ENCODE results near the gene CAP2. TPM values are rescaled to one million over a fixed set of nuclear protein-coding genes. Genes with fewer than 3 reads are reported as not detected.

The CAP2 gene
- polyA plus RNA-seq, 3 donors = 13.2 to 13.6 (median 13.3) TPM

- DNase-seq (ENCODE audit: extremely low read depth in 1 of 11, low read depth in 9 of 11, low spot score in 4 of 11) = no peak
Observed at GRCh38 chr6:17485181-17485580, 91.8 kb downstream of the CAP2 start.

GRCh38 chr6:17485946-17486345, 92.6 kb downstream of the CAP2 start:
- no peak for DNase-seq (ENCODE audit: extremely low read depth in 1 of 11, low read depth in 9 of 11, low spot score in 4 of 11)

- DNase-seq (ENCODE audit: extremely low read depth in 1 of 11, low read depth in 9 of 11, low spot score in 4 of 11) = no peak
Observed at GRCh38 chr6:17486680-17487079, 93.3 kb downstream of the CAP2 start.

- no peak for DNase-seq (ENCODE audit: extremely low read depth in 1 of 11, low read depth in 9 of 11, low spot score in 4 of 11)
Observed at GRCh38 chr6:17490724-17491123, 97.3 kb downstream of the CAP2 start.

GRCh38 chr6:17491416-17492142, 98.2 kb downstream of the CAP2 start:
- no peak for DNase-seq (ENCODE audit: extremely low read depth in 1 of 11, low read depth in 9 of 11, low spot score in 4 of 11)

GRCh38 chr6:17492350-17492749, 99.0 kb downstream of the CAP2 start:
- DNase-seq (ENCODE audit: extremely low read depth in 1 of 11, low read depth in 9 of 11, low spot score in 4 of 11) = no peak

GRCh38 chr6:17493286-17493685, 99.9 kb downstream of the CAP2 start:
- no peak for DNase-seq (ENCODE audit: extremely low read depth in 1 of 11, low read depth in 9 of 11, low spot score in 4 of 11)

GRCh38 chr6:17494177-17494576, 100.8 kb downstream of the CAP2 start:
- DNase-seq (ENCODE audit: extremely low read depth in 1 of 11, low read depth in 9 of 11, low spot score in 4 of 11) = no peak

- no peak for DNase-seq (ENCODE audit: extremely low read depth in 1 of 11, low read depth in 9 of 11, low spot score in 4 of 11)
Observed at GRCh38 chr6:17494919-17495318, 101.5 kb downstream of the CAP2 start.

- no peak for DNase-seq (ENCODE audit: extremely low read depth in 1 of 11, low read depth in 9 of 11, low spot score in 4 of 11)
Observed at GRCh38 chr6:17497535-17498095, 104.2 kb downstream of the CAP2 start.

- DNase-seq (ENCODE audit: extremely low read depth in 1 of 11, low read depth in 9 of 11, low spot score in 4 of 11) = no peak
Observed at GRCh38 chr6:17501442-17501841, 108.0 kb downstream of the CAP2 start.

GRCh38 chr6:17501982-17502704, 108.7 kb downstream of the CAP2 start:
- DNase-seq (ENCODE audit: extremely low read depth in 1 of 11, low read depth in 9 of 11, low spot score in 4 of 11) = no peak

- no peak for DNase-seq (ENCODE audit: extremely low read depth in 1 of 11, low read depth in 9 of 11, low spot score in 4 of 11)
Observed at GRCh38 chr6:17503051-17503450, 109.7 kb downstream of the CAP2 start.

GRCh38 chr6:17504005-17504404, 110.6 kb downstream of the CAP2 start:
- DNase-seq (ENCODE audit: extremely low read depth in 1 of 11, low read depth in 9 of 11, low spot score in 4 of 11) = no peak

- no peak for DNase-seq (ENCODE audit: extremely low read depth in 1 of 11, low read depth in 9 of 11, low spot score in 4 of 11)
Observed at GRCh38 chr6:17505062-17505476, 111.7 kb downstream of the CAP2 start.

GRCh38 chr6:17505767-17506280, 112.4 kb downstream of the CAP2 start:
- DNase-seq (ENCODE audit: extremely low read depth in 1 of 11, low read depth in 9 of 11, low spot score in 4 of 11) = no peak

- DNase-seq (ENCODE audit: extremely low read depth in 1 of 11, low read depth in 9 of 11, low spot score in 4 of 11) = no peak
Observed at GRCh38 chr6:17506531-17506930, 113.1 kb downstream of the CAP2 start.

GRCh38 chr6:17506962-17507361, 113.6 kb downstream of the CAP2 start:
- no peak for DNase-seq (ENCODE audit: extremely low read depth in 1 of 11, low read depth in 9 of 11, low spot score in 4 of 11)

GRCh38 chr6:17511084-17511483, 117.7 kb downstream of the CAP2 start:
- no peak for DNase-seq (ENCODE audit: extremely low read depth in 1 of 11, low read depth in 9 of 11, low spot score in 4 of 11)

- DNase-seq (ENCODE audit: extremely low read depth in 1 of 11, low read depth in 9 of 11, low spot score in 4 of 11) = no peak
Observed at GRCh38 chr6:17511580-17511979, 118.2 kb downstream of the CAP2 start.

All from renal cortex interstitium (tissue), 11 donors.